Stimulated activated CD8-positive, alpha-beta memory T cell treated with anti-CD3 and anti-CD28 coated beads, Interleukin-2, amount 100 ng/mL, for 48 hours (primary cell): Measurements from ENCODE around the gene BACH1.

ENCODE experiments used
- DNase-seq, 2 donors: peaks; one replicate each; pipeline ENCODE4 v3.0.0-alpha.2; 2020; ENCODE audit warnings: low read depth in 2 of 2

Gene BACH1

GRCh38 chr21:29315131-29315749 lies 16.5 kb downstream of the BACH1 start:
- no peak for DNase-seq

GRCh38 chr21:29316029-29316742 lies 17.5 kb downstream of the BACH1 start:
- no peak for DNase-seq

- DNase-seq, result no peak
Measured at GRCh38 chr21:29316806-29317205, 18.1 kb downstream of the BACH1 start.

GRCh38 chr21:29318354-29318753 lies 19.6 kb downstream of the BACH1 start:
- no peak for DNase-seq

- DNase-seq, result no peak
Measured at GRCh38 chr21:29320031-29320430, 21.3 kb downstream of the BACH1 start.

GRCh38 chr21:29321217-29321616 lies 22.5 kb downstream of the BACH1 start:
- no peak for DNase-seq

GRCh38 chr21:29321932-29322928 lies 23.5 kb downstream of the BACH1 start:
- no peak for DNase-seq

GRCh38 chr21:29323189-29323588 lies 24.5 kb downstream of the BACH1 start:
- no peak for DNase-seq

GRCh38 chr21:29326914-29327554 lies 28.3 kb downstream of the BACH1 start:
- no peak for DNase-seq

- DNase-seq, result no peak
Measured at GRCh38 chr21:29329406-29329805, 30.7 kb downstream of the BACH1 start.

- no peak for DNase-seq
Measured at GRCh38 chr21:29330797-29331196, 32.1 kb downstream of the BACH1 start.

- no peak for DNase-seq
Measured at GRCh38 chr21:29332461-29333362, 34.0 kb downstream of the BACH1 start.

GRCh38 chr21:29333406-29333805 lies 34.7 kb downstream of the BACH1 start:
- no peak for DNase-seq

GRCh38 chr21:29334717-29335428 lies 36.2 kb downstream of the BACH1 start:
- no peak for DNase-seq

- no peak for DNase-seq
Measured at GRCh38 chr21:29335720-29336119, 37.0 kb downstream of the BACH1 start.

- no peak for DNase-seq
Measured at GRCh38 chr21:29338256-29338655, 39.5 kb downstream of the BACH1 start.

GRCh38 chr21:29340228-29340627 lies 41.5 kb downstream of the BACH1 start:
- no peak for DNase-seq

- peak; percentile 53 to 66 for DNase-seq
Measured at GRCh38 chr21:29342363-29342957, 43.7 kb downstream of the BACH1 start.

GRCh38 chr21:29343519-29343918 lies 44.8 kb downstream of the BACH1 start:
- DNase-seq, result no peak

- no peak for DNase-seq
Measured at GRCh38 chr21:29346281-29346680, 47.6 kb downstream of the BACH1 start.
